Kasumi-1 (cell line): ENCODE results near the gene CCDC88B.
A peak's percentile ranks its signal among the peaks of the same experiment; 100 is the strongest.

ENCODE experiments used
- DNase-seq, 2 experiments: peaks; one replicate each; lab custom pipeline; 2025; lab: John Stamatoyannopoulos, UW

CCDC88B gene

DNA sequence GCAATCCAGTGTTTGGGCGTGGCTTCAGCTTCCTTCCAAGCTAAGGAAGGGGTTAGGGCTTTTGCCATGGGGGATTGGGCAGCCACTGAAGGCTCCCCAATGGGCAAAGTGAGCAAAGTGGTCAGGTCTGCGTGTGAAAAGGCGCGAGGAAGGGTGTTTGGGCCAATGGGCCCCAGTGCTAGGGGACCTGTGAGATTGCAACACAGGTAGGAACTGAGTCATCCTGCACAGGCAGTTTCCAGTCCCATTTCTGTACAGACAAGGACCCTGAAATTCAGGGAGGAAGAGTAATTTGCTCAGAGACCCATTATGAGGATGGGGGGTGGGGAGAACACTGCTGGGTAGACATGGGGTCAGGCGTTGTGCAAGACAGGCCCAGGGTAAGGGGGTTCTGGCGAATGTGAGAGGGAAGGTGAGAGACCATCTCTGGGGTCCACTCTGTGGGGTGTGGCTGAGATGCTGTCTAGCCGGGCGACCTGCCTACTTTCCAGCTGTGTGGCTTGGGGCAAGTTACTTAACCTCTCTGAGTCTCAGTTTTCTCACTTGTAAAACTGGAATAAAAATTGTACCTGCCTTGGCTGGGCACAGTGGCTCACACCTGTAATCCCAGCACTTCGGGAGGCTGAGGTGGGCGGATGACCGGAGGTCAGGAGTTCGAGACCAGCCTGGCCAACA is 7.3 kb downstream of the CCDC88B start:
- DNase-seq = no peak

GRCh38 chr11:64348383-64349024 is 8.5 kb downstream of the CCDC88B start:
- no peak for DNase-seq

GRCh38 chr11:64349025-64349387 is 9.0 kb downstream of the CCDC88B start:
- DNase-seq = no peak

DNA sequence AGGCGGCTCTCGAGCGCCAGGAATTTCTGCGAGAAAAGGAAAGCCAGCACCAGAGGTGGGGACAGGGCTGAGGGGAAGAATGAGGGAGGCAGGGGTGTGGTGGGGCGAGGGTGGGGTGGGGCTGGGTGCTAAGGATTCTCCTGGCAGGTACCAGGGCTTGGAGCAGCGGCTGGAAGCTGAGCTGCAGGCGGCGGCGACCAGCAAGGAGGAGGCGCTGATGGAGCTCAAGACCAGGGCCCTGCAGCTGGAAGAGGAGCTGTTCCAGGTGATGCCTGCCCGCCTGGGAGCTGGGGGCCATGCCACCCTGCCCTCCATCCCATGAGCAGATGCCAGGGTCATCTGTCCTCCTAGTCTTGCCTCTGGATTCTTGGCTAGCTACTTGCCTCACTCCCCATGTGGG is 9.4 kb downstream of the CCDC88B start:
- no peak for DNase-seq

DNA sequence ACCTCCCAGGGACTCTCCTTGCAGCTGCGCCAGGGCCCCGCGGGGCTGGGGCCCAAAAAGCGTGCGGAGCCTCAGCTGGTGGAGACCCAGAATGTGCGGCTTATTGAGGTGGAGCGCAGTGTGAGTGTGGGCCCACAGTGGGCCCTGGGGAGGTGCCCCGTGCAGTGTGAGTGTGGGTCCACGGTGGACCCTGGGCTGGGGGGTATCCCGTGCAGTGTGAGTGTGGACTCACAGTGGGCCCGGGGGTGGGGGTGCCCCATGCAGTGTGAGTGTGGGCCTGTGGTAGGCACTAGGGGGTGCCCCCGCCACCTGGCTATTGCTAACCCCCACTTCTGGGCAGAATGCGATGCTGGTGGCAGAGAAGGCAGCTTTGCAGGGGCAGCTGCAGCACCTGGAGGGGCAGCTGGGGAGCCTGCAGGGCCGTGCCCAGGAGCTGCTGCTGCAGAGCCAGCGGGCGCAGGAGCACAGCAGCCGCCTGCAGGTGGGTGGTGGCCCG is 11.2 kb downstream of the CCDC88B start:
- no peak for DNase-seq

DNA sequence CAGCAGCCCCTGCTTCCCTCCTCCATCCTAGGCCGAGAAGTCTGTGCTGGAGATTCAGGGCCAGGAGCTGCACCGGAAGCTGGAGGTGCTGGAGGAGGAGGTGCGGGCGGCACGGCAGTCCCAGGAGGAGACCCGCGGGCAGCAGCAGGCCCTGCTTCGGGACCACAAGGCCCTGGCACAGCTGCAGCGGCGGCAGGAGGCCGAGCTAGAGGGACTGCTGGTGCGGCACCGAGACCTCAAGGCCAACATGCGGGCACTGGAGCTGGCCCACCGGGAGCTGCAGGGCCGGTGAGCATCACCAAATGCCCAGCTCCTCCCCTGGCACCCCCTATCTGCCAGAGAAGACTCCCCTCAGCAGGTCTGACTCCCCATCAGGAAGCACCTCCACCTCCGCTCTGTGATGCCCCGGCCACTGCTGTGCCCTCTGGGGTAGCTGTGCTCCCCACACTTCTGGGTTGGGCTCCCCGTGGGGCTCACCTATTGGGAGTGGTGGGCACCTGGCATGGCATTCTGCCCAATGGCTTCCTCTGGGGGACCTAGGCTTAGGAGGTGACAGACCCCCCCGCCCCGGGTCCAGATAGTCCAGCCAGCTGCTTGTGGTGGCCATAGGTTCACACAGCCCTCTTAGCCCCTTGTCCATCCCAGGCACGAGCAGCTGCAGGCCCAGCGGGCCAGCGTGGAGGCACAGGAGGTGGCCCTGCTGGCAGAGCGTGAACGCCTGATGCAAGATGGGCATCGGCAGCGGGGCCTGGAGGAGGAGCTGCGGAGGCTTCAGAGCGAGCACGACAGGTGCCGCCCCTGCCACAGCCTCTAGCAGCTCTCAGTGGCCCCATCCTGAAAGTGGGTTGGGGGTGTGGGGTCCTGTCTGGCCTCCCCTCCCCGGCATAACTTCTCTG is 12.3 kb downstream of the CCDC88B start:
- DNase-seq = no peak

- DNase-seq = no peak
Measured at GRCh38 chr11:64352995-64353714, 13.2 kb downstream of the CCDC88B start.

DNA sequence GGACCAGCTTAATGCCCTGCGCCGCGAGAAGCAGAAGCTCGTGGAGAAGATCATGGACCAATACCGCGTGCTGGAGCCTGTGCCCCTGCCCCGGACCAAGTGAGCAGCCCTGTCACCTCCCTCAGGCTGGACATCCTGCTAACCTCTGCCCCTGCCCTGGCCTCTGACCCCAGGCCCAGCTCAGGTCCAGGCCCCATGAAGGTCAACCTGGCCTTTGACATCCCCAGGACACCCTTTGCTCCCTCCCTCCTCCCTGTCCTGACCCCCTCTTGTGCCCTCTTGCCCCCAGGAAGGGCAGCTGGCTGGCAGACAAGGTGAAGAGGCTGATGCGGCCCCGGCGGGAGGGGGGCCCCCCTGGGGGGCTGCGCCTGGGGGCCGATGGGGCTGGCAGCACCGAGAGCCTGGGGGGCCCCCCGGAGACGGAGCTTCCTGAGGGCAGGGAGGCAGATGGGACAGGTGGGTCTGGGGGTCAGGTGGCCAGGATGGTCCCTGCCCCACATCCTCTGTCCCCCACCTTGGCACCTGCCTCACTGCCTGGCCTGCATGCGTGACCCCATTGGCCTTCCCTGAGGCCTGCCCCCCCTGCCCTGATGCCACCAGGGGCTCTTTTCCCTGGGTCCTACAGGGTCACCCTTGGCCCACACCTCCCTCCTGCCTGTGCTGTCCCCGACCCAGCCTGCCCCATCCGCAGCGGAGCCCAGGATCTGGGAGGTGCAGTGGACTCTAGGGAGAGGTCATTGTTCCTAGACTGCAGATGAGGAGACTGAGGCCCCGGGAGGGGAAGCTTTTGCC is 13.9 kb downstream of the CCDC88B start:
- no peak for DNase-seq

DNA sequence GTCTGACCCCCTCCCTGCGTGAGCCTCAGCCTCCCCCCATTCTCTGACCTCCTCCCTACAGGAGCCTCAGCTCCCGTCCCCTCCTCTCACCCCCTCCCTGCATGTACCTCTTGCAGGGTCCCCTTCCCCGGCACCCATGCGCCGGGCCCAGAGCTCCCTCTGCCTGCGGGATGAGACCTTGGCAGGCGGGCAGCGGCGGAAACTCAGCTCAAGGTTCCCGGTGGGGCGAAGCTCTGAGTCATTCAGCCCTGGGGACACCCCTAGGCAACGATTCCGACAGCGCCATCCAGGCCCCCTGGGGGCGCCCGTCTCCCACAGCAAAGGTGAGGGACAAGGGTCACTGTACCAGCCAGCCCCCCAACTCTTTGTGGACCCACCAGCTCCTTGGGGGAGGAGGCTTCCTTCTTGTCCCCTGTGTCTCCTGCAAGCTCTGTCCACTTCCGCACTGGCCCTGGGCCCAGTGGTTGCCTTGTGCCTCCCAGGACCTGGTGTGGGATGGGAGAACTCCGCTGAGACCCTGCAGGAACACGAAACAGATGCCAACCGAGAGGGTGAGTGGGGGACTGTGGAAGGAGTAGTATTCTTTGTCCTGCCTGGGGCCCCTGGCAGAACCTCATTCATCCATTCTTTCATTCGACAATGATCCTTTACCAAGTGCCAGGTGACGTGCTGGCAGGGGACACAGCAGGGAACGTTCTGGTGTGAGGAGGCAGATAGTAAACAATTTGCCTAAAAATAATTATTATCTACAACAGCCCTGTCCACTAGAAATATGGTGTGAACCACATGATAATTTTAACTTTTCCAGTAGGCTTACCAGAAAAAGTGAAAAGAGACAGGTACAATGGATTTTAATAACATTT is 15.3 kb downstream of the CCDC88B start:
- DNase-seq = peak; percentile 89 to 91

DNA sequence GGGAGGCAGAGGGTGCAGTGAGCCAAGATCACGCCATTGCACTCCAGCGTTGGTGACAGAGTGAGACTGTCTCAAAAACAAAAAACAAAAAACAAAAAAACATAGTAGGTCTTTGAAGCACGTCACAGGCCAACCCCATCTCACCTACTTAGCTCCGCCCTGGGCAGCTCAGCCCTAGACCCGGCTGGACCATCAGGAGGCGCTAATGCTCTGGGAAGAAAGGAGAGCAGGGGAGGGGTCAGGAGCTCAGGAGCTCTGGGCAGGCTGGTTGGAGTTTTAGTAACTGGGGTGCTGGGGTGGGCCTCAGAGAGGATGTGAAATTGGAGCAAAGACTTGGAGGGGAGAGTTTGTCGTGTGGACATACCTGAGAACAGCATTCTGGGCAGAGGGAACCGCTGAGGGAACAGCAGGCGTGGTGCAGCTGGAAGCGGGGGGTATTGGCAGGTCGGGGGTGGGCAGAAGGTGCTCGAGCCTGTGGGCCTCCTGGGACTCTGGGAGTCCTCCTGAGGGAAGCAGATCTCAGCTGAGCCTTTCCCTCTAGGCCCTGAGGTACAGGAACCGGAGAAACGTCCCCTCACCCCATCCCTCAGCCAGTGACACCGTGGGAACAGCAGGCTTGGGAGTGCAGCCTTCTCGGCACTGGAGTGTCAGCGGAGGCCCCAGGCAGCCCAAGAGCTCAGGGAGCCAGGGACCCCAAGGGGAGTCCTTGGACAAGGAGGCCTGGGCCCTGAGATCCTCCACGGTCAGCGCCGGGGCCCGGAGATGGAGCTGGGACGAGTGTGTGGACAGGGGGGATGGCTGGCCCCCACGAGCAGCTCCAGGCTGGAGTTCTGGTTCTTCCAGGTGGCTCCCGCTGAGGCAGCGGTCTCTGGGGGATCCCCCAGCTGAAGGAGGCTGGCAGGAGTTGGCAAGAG is 16.8 kb downstream of the CCDC88B start:
- DNase-seq = peak; percentile 49 to 54

GRCh38 chr11:64357446-64357845 is 17.4 kb downstream of the CCDC88B start:
- no peak for DNase-seq

GRCh38 chr11:64357904-64358535 is 18.0 kb downstream of the CCDC88B start:
- DNase-seq = no peak

GRCh38 chr11:64358536-64358906 is 18.5 kb downstream of the CCDC88B start:
- no peak for DNase-seq

- DNase-seq = peak in 1 of 2 experiments; percentile 13
Measured at GRCh38 chr11:64358907-64359711, 19.1 kb downstream of the CCDC88B start, which contains the start of gene RPS6KA4. TSS of gene RPS6KA4 (plus strand) at chr11:64359162. CDS start at chr11:64359236, 74 bp downstream.

- peak; percentile 41 to 73 for DNase-seq
Measured at GRCh38 chr11:64359712-64360445, 19.9 kb downstream of the CCDC88B start.

GRCh38 chr11:64360448-64360921 is 20.5 kb downstream of the CCDC88B start:
- peak; percentile 78 to 83 for DNase-seq

DNA sequence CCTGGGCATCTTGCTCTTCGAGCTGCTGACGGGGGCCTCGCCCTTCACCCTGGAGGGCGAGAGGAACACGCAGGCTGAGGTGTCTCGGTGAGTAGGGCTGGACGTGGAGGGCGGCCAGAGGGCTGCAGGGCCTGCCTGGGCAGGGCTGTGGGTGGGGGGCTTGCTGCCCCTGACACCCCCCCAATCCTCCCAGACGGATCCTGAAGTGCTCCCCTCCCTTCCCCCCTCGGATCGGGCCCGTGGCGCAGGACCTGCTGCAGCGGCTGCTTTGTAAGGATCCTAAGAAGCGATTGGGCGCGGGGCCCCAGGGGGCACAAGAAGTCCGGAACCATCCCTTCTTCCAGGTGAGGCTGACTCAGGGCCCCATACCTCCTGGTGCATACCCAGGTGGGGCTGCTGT is 21.7 kb downstream of the CCDC88B start:
- no peak for DNase-seq
